ENCODE measurements around the gene NPC1L1. TPM values are rescaled to one million over a fixed set of nuclear protein-coding genes. Genes with fewer than 3 reads are reported as not detected.
"Not testable (repeated sequence)": the region's sequence is repeated elsewhere in the genome, so short reads cannot be mapped to it uniquely, and the experiment has no call there.

Gene NPC1L1
- total RNA-seq, 1 experiment from 2014 or later, result not detected

- no peak for DNase-seq (ENCODE audit: low read depth)
Measured at GRCh38 chr7:44508328-44509030, 32.7 kb downstream of the NPC1L1 start.

GRCh38 chr7:44506592-44507288 is 34.4 kb downstream of the NPC1L1 start:
- not testable (repeated sequence) for DNase-seq (ENCODE audit: low read depth)

- no peak for DNase-seq (ENCODE audit: low read depth)
Measured at GRCh38 chr7:44505595-44505994, 35.5 kb downstream of the NPC1L1 start.

GRCh38 chr7:44498230-44498954 is 42.7 kb downstream of the NPC1L1 start:
- DNase-seq (ENCODE audit: low read depth), result no peak

GRCh38 chr7:44497155-44498027 is 43.7 kb downstream of the NPC1L1 start:
- no peak for DNase-seq (ENCODE audit: low read depth)

GRCh38 chr7:44496385-44496784 is 44.7 kb downstream of the NPC1L1 start:
- DNase-seq (ENCODE audit: low read depth), result no peak

- no peak for DNase-seq (ENCODE audit: low read depth)
Measured at GRCh38 chr7:44494960-44495359, 46.2 kb downstream of the NPC1L1 start.

- DNase-seq (ENCODE audit: low read depth), result no peak
Measured at GRCh38 chr7:44491229-44491628, 49.9 kb downstream of the NPC1L1 start.

GRCh38 chr7:44490351-44491200 is 50.6 kb downstream of the NPC1L1 start, which contains the start of gene NUDCD3:
Gene NUDCD3 (minus strand): TSS chr7:44490658. CDS start chr7:44490600, 58 bp downstream.
- DNase-seq (ENCODE audit: low read depth), result peak; percentile 97

- peak; percentile 60 for DNase-seq (ENCODE audit: low read depth)
Measured at GRCh38 chr7:44489955-44490350, 51.2 kb downstream of the NPC1L1 start.

- DNase-seq (ENCODE audit: low read depth), result no peak
Measured at GRCh38 chr7:44488955-44489354, 52.2 kb downstream of the NPC1L1 start.

GRCh38 chr7:44486693-44487092 is 54.4 kb downstream of the NPC1L1 start:
- DNase-seq (ENCODE audit: low read depth), result no peak

GRCh38 chr7:44486001-44486400 is 55.1 kb downstream of the NPC1L1 start:
- no peak for DNase-seq (ENCODE audit: low read depth)

- DNase-seq (ENCODE audit: low read depth), result no peak
Measured at GRCh38 chr7:44484482-44485313, 56.4 kb downstream of the NPC1L1 start.

GRCh38 chr7:44482502-44483485 is 58.3 kb downstream of the NPC1L1 start:
- DNase-seq (ENCODE audit: low read depth), result no peak

GRCh38 chr7:44477938-44478337 is 63.2 kb downstream of the NPC1L1 start:
- DNase-seq (ENCODE audit: low read depth), result no peak

GRCh38 chr7:44477063-44477830 is 63.9 kb downstream of the NPC1L1 start:
- DNase-seq (ENCODE audit: low read depth), result peak; percentile 91

GRCh38 chr7:44476313-44476712 is 64.8 kb downstream of the NPC1L1 start:
- no peak for DNase-seq (ENCODE audit: low read depth)

All from Daoy (cell line).